H9 (cell line): ENCODE results near the gene LNPEP. TPM values are rescaled to one million over a fixed set of nuclear protein-coding genes. Genes with fewer than 3 reads are reported as not detected.

ENCODE experiments used
- DNase-seq: peaks from one replicate; pipeline ENCODE4 v3.0.0-alpha.2; 2017
- H2AFZ ChIP-seq: one replicate; pipeline ENCODE4 v1.6.1; 2013; ENCODE audit warnings: mild to moderate bottlenecking, low read length, control low read depth, moderate library complexity
- H2AK5ac ChIP-seq: 2 replicates; pipeline ENCODE4 v1.6.1; 2013; ENCODE audit warnings: low read length, control low read depth, mixed read lengths; ENCODE audit not compliant: insufficient read length
- H2BK120ac ChIP-seq: one replicate; pipeline ENCODE4 v1.6.1; 2013; ENCODE audit warnings: low read depth, mild to moderate bottlenecking, low read length, control low read depth, inconsistent platforms; ENCODE audit not compliant: poor library complexity, severe bottlenecking
- H2BK12ac ChIP-seq: 2 replicates; pipeline ENCODE4 v1.6.1; 2013; ENCODE audit warnings: low read length, control low read depth, mixed read lengths, low read depth; ENCODE audit not compliant: insufficient read length
- H2BK15ac ChIP-seq: 2 replicates; pipeline ENCODE4 v1.6.1; 2013; ENCODE audit warnings: low read depth, low read length, control low read depth
- H2BK20ac ChIP-seq: one replicate; pipeline ENCODE4 v1.6.1; 2013; ENCODE audit warnings: low read depth, mild to moderate bottlenecking, low read length, control low read depth, inconsistent platforms; ENCODE audit not compliant: poor library complexity, severe bottlenecking
- H2BK5ac ChIP-seq: 2 replicates; pipeline ENCODE4 v1.6.1; 2013; ENCODE audit warnings: low read length, control low read depth, mixed read lengths; ENCODE audit not compliant: insufficient read length
- H3K14ac ChIP-seq: 2 replicates; pipeline ENCODE4 v1.6.1; 2013; ENCODE audit warnings: low read length, control low read depth; ENCODE audit not compliant: insufficient read depth
- H3K18ac ChIP-seq: 2 replicates; pipeline ENCODE4 v1.6.1; 2013; ENCODE audit warnings: low read depth, mild to moderate bottlenecking, mixed read lengths, low read length, control low read depth; ENCODE audit not compliant: insufficient read length
- H3K23ac ChIP-seq: 2 replicates; pipeline ENCODE4 v1.6.1; 2013; ENCODE audit warnings: low read length, control low read depth, mixed read lengths, low read depth; ENCODE audit not compliant: insufficient read length
- H3K23me2 ChIP-seq: 2 replicates; pipeline ENCODE4 v1.6.1; 2013; ENCODE audit warnings: low read depth, mild to moderate bottlenecking, mixed read lengths, low read length, control low read depth; ENCODE audit not compliant: insufficient read length, poor library complexity, severe bottlenecking
- H3K27ac ChIP-seq: 2 replicates; pipeline ENCODE4 v1.5.1; 2013; ENCODE audit warnings: low read length, control low read depth, mixed read lengths, low read depth; ENCODE audit not compliant: insufficient read length
- H3K27me3 ChIP-seq: 2 replicates; pipeline ENCODE4 v1.6.1; 2013; ENCODE audit warnings: low read length, control low read depth, inconsistent platforms; ENCODE audit not compliant: insufficient read depth
- H3K4ac ChIP-seq: 2 replicates; pipeline ENCODE4 v1.6.1; 2013; ENCODE audit warnings: low read depth, mild to moderate bottlenecking, control low read depth, inconsistent platforms, low read length, moderate library complexity
- H3K4me1 ChIP-seq: 2 replicates; pipeline ENCODE4 v1.6.1; 2013; ENCODE audit warnings: low read length, control low read depth, inconsistent platforms; ENCODE audit not compliant: insufficient read depth
- H3K4me2 ChIP-seq: 2 replicates; pipeline ENCODE4 v1.6.1; 2013; ENCODE audit warnings: low read length, control low read depth, mixed read lengths; ENCODE audit not compliant: insufficient read length, insufficient read depth
- H3K56ac ChIP-seq: 2 replicates; pipeline ENCODE4 v1.6.1; 2013; ENCODE audit warnings: low read depth, mild to moderate bottlenecking, mixed read lengths, low read length, control low read depth; ENCODE audit not compliant: insufficient read length
- H3K79me1 ChIP-seq: 2 replicates; pipeline ENCODE4 v1.6.1; 2013; ENCODE audit warnings: low read depth, mild to moderate bottlenecking, moderate library complexity, low read length, control low read depth, inconsistent platforms; ENCODE audit not compliant: insufficient read depth, poor library complexity, severe bottlenecking
- H3K79me2 ChIP-seq: 2 replicates; pipeline ENCODE4 v1.6.1; 2013; ENCODE audit warnings: low read length, control low read depth, inconsistent platforms; ENCODE audit not compliant: insufficient read depth
- H3K9ac ChIP-seq: 2 replicates; pipeline ENCODE4 v1.6.1; 2013; ENCODE audit warnings: low read length, control low read depth, mixed read lengths; ENCODE audit not compliant: insufficient read length; ENCODE audit errors: extremely low read depth
- H3K9me3 ChIP-seq: one replicate; pipeline ENCODE4 v1.6.1; 2013; ENCODE audit warnings: low read depth, low read length, inconsistent platforms; ENCODE audit not compliant: control insufficient read depth
- H3T11ph ChIP-seq: one replicate; pipeline ENCODE4 v1.6.1; 2013; ENCODE audit warnings: mild to moderate bottlenecking, low read length, control low read depth, inconsistent platforms
- H4K20me1 ChIP-seq: one replicate; pipeline ENCODE4 v1.6.1; 2013; ENCODE audit not compliant: control insufficient read depth, insufficient read length, insufficient read depth
- H4K5ac ChIP-seq: 2 replicates; pipeline ENCODE4 v1.6.1; 2013; ENCODE audit warnings: low read depth, mild to moderate bottlenecking, mixed read lengths, low read length, control low read depth; ENCODE audit not compliant: insufficient read length
- H4K8ac ChIP-seq: replicated peaks from 2 replicates; pipeline ENCODE4 v1.6.1; 2013; ENCODE audit warnings: low read length, control low read depth, mixed read lengths, low read depth; ENCODE audit not compliant: insufficient read length
- H4K91ac ChIP-seq: 2 replicates; pipeline ENCODE4 v1.6.1; 2013; ENCODE audit warnings: low read depth, mild to moderate bottlenecking, moderate library complexity, mixed read lengths, low read length, control low read depth; ENCODE audit not compliant: insufficient read length
- H3K27ac Mint-ChIP-seq, 3 experiments: 2 replicates in 2 of 3; 3 replicates in 1 of 3; pipeline ENCODE4 v1.8.0; 2020 to 2021; ENCODE audit warnings: mixed read lengths in 3 of 3, mild to moderate bottlenecking in 1 of 3, moderate library complexity in 1 of 3
- H3K27me3 Mint-ChIP-seq: 2 replicates; pipeline ENCODE4 v1.8.0; 2021; ENCODE audit warnings: low read depth, mild to moderate bottlenecking, moderate library complexity, mixed read lengths
- H3K36me3 Mint-ChIP-seq, 3 experiments: 2 replicates in 2 of 3; 3 replicates in 1 of 3; pipeline ENCODE4 v1.8.0; 2020 to 2021; ENCODE audit warnings: low read depth in 3 of 3, mixed read lengths in 3 of 3; ENCODE audit not compliant: insufficient read depth in 1 of 3
- H3K4me1 Mint-ChIP-seq, 2 experiments: 2 replicates each; pipeline ENCODE4 v1.8.0; 2020; ENCODE audit warnings: mixed read lengths in 2 of 2
- H3K4me3 Mint-ChIP-seq, 2 experiments: 2 replicates in 1 of 2; 3 replicates in 1 of 2; pipeline ENCODE4 v1.8.0; 2020 to 2021; ENCODE audit warnings: mild to moderate bottlenecking in 2 of 2, mixed read lengths in 2 of 2, moderate library complexity in 1 of 2
- H3K9me3 Mint-ChIP-seq, 2 experiments: 2 replicates in 1 of 2; 3 replicates in 1 of 2; pipeline ENCODE4 v1.8.0; 2020; ENCODE audit warnings: mild to moderate bottlenecking in 2 of 2, mixed read lengths in 2 of 2, moderate library complexity in 1 of 2
- CTCF ChIP-seq: fragments of 200-600 bp; sonication (generic); conservative IDR thresholded peaks from 3 replicates; pipeline ENCODE4 v1.8.0; 2021; ENCODE audit warnings: antibody characterized with exemption, mild to moderate bottlenecking
- WGBS: extraction: QIAGEN DNeasy Blood & Tissue Kit; methylation state at CpG from one replicate; pipeline ENCODE4 v1.1.7; 2013; ENCODE audit warnings: missing lambda C conversion rate, low lambda C conversion rate, mixed read lengths; ENCODE audit not compliant: insufficient read length; ENCODE audit errors: extremely low coverage; 5-methylcytosine and 5-hydroxymethylcytosine counted together
- total RNA-seq: library from RNA; stranded (reverse); gene quantifications from 2 replicates; pipeline ENCODE4 v1.2.1, GENCODE V29; 2021

Gene LNPEP
- total RNA-seq, 1 experiment from 2014 or later, result 4.1 TPM

- no peaks in the 10 kb centered on the region for H3K9me3 ChIP-seq
- H3K9ac ChIP-seq, result no peak overlapping the region
- no peak overlapping the region for H2BK20ac ChIP-seq
- no peak overlapping the region for H2BK15ac ChIP-seq
- no peak overlapping the region for H3K56ac ChIP-seq
- no peak overlapping the region for H4K91ac ChIP-seq
- H3K23ac ChIP-seq, result no peak overlapping the region
- no peaks in the 10 kb centered on the region for H4K20me1 ChIP-seq
- DNase-seq, result no peak
- H3K14ac ChIP-seq, result no peak overlapping the region
- H2BK5ac ChIP-seq, result no peak overlapping the region
- no peak overlapping the region for H3K27ac ChIP-seq
- no peak overlapping the region for H3K4ac ChIP-seq
- no peak for TF ChIP-seq CTCF
- H2AFZ ChIP-seq, result no peak overlapping the region
- H3K23me2 ChIP-seq, result no peaks in the 10 kb centered on the region
- H2BK120ac ChIP-seq, result no peak overlapping the region
- no peak overlapping the region for H3T11ph ChIP-seq
- H3K4me3 Mint-ChIP-seq, result no peak overlapping the region
- H3K79me1 ChIP-seq, result no peaks in the 10 kb centered on the region
- H3K36me3 Mint-ChIP-seq, result no peaks in the 10 kb centered on the region
- H2BK12ac ChIP-seq, result no peak overlapping the region
- H4K8ac ChIP-seq, result no peak overlapping the region
- H3K9me3 Mint-ChIP-seq, result no peaks in the 10 kb centered on the region; a peak in 1 of 5 replicates
- H3K4me1 Mint-ChIP-seq, result peaks cover 14 to 16% of the 10 kb centered on the region in 2 experiments
- no peaks in the 10 kb centered on the region for H3K4me1 ChIP-seq
- no CpG with 5 or more reads among the region's 1 CpG for WGBS
- no peak overlapping the region for H2AK5ac ChIP-seq
- H3K79me2 ChIP-seq, result no peaks in the 10 kb centered on the region
- H4K5ac ChIP-seq, result no peak overlapping the region
- H3K27me3 Mint-ChIP-seq, result no peaks in the 10 kb centered on the region
- H3K27me3 ChIP-seq, result no peaks in the 10 kb centered on the region
- H3K4me2 ChIP-seq, result no peak overlapping the region
- H3K27ac Mint-ChIP-seq, result no peak overlapping the region
- H3K18ac ChIP-seq, result no peak overlapping the region
These were observed 25.2 kb downstream of the LNPEP start for GRCh38 chr5:96961053-96961452.
